GM12874 (cell line): Measurements from ENCODE around the gene LIPJ.

Source experiments
- CTCF ChIP-seq: IDR thresholded peaks from 2 replicates; pipeline ENCODE4 v1.5.1; 2011; ENCODE audit warnings: low read depth, mild to moderate bottlenecking, control low read depth, low read length, moderate library complexity; ENCODE audit not compliant: insufficient read depth

The LIPJ gene

GRCh38 chr10:88562152-88562551 lies 24.4 kb upstream of the LIPJ start:
- no peak for TF ChIP-seq CTCF

GRCh38 chr10:88565072-88565471 lies 21.5 kb upstream of the LIPJ start:
- TF ChIP-seq CTCF, result no peak

GRCh38 chr10:88582411-88582805 lies 4.2 kb upstream of the LIPJ start:
- no peak for TF ChIP-seq CTCF

- peak; percentile 91 for TF ChIP-seq CTCF
These were observed 3.6 kb upstream of the LIPJ start, which contains the start of gene RNLS for GRCh38 chr10:88582806-88583583. Gene RNLS (minus strand): TSS chr10:88583318.

- TF ChIP-seq CTCF, result no peak
These were observed 3.0 kb upstream of the LIPJ start for GRCh38 chr10:88583584-88583957.

GRCh38 chr10:88592381-88592780 lies 5.8 kb downstream of the LIPJ start:
- no peak for TF ChIP-seq CTCF

- TF ChIP-seq CTCF, result no peak
These were observed 6.3 kb downstream of the LIPJ start for GRCh38 chr10:88592906-88593305.

- no peak for TF ChIP-seq CTCF
These were observed 7.9 kb downstream of the LIPJ start for GRCh38 chr10:88594482-88594881.
